Embryonic facial prominence (tissue), 1 donor: ENCODE data around the gene MARCHF2.
A peak's percentile ranks its signal among the peaks of the same experiment; 100 is the strongest.

Experiments used
- DNase-seq: peaks from one replicate; pipeline ENCODE4 v3.0.0-alpha.2; 2016; ENCODE audit errors: extremely low spot score

Gene MARCHF2

DNA sequence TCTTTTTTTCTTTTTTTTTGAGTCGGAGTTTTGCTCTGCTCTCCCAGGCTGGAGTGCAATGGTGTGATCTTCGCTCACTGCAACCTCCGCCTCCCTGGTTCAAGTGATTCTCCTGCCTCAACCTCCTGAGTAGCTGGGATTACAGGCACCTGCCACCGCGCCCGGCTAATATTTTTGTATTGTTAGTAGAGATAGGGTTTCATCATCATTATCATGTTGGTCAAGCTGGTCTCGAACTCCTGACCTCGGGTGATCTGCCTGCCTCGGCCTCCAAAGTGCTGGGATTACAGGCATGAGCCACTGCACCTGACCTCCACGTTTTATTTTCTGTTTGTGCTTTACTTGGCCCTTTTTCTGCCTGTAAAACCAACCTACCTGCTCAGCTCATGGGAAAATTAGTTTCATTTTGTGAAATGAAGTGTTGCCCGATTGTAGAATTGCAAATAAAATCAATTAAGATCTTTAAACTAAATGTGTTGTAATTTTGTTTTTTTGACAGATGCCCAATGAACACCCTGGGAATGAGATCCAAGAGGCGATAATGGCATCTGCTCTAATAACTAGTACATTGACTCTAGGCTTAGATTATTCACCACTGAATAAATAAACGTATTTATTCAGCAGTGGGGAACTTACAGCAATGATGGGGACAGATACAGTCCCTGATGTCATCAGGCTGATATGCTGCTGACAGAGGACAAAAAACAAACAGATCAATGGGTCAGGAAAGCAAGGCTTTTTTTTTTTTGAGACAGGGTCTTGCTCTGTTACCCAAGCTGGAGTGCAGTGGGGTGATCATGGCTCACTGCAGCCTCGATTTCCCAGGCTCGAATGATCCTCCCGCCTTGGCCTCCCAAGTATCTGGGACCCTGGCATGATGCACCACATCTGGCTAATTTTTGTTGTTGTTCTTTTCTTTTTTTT lies 25.2 kb upstream of the MARCHF2 start:
- no peak for DNase-seq

DNA sequence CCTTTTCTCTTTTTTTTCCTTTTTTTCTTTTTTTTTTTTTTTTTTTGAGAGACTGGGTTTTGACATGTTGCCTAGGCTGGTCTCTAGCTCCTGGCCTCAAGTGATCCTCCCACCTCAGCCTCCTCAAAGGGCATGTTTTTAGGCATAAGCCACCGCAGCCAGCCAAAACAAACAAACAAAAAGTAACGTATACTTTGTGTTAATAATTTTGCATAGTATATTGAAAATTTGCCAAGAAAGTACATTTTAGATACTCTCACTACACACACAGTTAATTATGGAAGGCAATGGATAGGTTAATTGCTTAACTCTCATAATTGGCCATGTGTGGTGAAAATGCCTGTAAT lies 24.5 kb upstream of the MARCHF2 start:
- DNase-seq = no peak

DNA sequence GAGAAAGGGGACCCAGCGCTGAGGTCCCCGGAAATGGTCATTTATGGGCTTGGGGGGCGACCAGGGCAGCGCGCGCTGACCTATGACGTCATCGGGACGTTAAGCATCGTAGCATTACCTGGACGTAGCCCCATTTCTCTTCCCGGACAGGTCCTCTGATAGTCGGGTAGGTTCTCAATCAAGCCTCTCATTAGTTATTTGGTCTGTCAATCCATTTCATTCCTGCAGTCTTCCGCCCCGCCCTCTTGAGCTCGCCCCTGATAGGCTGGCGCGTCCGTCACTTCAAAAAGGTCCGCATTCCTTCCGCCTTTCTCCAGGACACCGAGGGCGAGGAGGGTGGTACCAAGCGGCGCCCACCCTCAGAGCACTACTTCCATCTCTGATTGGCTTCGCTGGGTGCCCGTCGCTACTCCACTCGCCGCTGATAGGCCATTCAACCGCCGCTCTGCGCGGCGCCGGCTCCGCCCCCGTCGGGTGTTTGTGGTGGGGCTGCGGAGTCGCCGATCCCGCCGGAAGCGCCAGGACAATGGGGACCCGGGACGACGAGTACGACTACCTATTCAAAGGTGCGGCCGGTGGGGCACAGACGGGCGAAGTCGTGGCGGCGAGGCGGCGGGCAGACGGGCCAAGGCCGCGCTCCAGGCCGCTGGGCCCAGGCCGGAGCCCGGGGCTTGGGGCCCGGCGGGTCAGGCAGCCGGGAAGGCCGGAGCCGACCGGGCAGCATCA lies 23.1 kb upstream of the MARCHF2 start, which contains the start of gene RAB11B:
Gene RAB11B (plus strand): TSS at position 470 of the 726 bp plus-strand sequence. CDS start 57 bp downstream, at position 527.
- peak; percentile 100 for DNase-seq

DNA sequence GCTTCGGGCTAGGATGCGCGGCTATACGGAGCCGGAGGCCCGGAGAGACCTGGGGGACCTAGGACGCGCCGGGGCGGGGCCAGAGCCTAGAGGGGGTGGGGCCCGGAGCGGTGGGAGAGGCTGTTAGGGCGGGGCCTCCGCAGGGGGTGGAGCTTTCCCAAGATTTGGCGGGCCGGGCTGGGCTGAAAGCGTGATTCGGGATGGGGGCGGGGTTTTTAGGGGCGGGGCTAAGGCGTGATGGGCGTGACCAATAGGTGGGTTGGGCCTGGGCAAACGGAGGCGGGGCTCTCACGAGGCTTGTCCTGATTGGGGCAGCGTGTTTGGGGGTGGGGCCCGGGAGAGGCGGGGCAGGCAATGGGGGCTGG lies 22.5 kb upstream of the MARCHF2 start:
- DNase-seq = peak; percentile 84

DNA sequence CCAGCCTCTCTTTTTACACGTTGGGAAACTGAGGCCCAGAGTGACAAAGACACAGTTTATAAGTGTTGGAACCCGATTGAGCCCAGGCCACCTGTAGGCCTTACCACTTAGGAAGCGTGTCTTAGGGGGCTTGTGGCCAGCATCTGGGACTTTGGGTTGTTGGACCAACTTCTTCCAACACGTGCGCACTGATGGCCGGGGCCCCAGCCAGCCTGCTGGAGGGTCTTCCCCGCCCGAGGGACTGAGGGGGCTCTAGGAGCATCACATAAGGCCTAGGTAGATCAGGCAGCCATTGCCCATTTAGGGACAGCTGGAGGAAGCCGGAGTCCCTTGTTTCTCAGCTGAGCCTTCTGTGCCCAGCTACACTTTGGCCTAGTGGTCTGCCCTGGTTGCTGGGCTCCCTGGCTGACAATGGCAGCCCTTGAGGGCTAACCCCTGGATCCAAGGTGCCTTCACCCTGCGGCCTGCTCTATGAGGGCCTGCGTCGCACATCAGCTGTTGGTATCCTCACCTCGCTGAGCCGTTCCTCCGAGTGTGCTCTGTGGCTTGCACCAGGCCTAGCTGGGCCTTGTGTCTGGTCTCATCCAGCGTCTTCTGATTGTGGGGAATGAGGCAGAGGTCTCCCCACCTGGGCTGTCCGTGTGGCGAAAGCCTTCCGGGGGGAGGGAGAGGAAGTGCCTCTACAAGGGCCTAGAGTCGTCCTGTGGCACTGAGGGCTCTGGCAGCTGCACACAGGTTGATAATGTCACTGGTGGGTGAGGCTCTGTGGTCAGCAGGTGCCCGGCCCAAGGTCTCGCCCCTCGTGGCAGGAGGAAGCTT lies 21.7 kb upstream of the MARCHF2 start:
- DNase-seq = no peak

DNA sequence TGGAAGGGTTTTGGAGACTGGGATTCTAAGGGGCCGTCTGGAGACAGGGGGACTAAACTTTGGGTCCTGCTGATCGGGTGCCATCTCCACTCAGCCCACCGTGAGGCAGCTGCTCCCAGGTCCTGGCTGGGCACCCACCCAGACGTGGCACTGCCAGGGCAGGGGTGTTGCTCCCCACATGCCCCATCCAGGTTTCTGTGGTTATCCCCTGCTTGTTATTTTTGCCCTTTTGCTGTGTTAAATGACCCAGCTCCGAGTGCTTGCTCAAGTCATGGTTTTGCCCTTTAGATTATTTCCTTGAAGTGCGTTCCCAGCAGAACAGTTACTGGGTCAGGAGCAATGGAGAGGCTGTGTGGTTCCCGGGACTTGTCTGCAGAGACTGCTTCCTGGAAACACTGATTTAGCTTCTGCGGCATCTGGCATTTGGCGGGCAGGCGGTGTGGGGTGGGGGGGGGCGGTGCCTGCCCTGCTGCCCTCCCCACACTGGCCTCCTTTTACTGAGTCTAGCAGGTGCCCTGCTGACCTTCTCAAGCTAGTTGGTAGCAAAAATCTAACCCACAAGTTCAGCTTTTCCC lies 21.0 kb upstream of the MARCHF2 start:
- DNase-seq = no peak

DNA sequence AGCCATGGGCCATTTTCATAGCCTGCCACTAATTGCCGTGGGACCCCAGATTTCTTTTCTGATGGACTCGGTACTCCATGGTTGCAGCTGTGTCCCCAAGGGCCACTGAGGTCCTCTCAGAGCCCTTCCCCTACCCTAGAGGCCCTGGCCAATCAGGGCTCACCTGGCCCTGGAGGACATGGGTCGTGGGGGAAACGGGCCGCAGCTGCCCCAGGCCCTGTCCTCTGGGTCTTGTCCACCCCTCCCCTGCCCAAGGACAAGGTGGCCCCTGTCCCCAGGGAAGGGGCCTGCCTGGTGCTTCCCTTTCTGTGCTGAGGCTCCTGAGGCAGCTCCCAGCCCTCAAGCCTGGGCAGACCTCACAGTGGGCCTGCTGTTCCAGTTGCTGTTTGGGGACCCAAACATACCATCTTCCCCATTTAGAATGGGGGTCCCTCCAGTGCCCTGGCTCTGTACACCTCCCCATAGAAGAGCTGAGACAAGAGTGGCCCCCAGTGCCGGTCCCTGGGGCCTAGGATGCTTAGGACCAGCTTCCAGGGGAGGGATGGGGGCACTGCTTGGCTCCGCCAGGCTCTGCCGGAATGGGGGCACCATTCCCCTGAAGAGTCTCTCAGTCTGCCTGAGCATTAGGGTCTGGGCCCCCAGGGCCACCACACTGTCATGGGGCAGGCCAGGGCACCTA lies 19.8 kb upstream of the MARCHF2 start:
- no peak for DNase-seq

DNA sequence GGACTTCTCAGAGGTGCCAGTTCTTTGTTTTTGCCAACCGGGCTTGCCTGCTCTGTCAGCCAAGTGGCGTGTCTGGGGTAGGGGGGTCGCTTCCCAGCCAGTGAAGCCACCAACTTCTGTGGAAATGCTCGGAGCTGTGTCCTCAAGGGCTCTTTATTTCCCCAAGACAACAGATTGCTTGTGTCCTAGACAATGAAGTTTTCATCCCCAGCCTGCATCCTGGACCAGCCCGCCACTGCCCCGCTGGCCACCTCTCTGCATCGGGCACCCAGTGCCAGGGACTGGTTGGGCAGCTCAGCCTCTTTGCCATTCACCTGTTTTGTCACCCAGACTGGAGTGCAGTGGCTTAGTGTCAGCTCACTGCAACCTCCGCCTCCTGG lies 19.2 kb upstream of the MARCHF2 start:
- DNase-seq = no peak

DNA sequence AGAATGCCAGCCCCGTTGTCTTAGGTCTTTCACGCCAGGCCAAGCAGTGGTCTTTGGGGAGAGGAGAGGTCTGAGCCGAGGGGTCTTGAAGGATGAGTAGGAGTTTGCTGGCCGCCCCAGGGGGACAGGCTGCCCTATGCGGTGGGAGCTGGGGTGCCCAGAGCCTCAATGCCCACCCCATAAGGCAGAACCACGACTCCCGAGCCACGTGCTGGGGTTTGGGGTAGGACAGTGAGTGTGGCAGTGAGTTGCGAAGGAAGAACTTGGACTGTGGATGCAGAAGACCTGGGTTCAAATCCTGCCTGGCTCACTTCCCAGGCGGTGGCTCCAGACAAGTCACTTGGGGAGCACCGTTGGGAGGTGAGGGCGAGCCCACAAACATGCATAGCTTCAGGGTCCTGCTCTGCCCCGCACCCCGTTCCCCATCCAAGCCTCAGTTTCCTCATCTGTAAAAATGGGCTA lies 17.5 kb upstream of the MARCHF2 start:
- no peak for DNase-seq

DNA sequence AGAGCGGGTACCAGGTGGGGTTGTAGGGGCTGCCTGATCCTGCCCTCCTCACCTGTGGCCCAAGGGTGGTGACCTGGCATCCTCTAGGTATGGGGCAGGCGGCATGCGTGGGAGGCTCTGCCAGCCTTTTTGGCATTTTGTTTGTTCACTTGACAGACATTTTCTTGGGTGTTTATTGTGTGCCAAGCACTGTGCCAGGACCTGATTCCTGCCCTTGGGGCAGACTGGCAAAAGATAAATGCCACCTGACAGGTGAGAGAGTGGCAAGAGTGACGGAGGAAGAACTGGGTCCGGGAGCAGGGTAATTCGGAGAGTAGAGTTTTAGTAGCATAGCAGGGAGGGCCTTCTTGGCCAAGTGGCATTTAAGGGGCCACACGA lies 16.9 kb upstream of the MARCHF2 start:
- DNase-seq = no peak

DNA sequence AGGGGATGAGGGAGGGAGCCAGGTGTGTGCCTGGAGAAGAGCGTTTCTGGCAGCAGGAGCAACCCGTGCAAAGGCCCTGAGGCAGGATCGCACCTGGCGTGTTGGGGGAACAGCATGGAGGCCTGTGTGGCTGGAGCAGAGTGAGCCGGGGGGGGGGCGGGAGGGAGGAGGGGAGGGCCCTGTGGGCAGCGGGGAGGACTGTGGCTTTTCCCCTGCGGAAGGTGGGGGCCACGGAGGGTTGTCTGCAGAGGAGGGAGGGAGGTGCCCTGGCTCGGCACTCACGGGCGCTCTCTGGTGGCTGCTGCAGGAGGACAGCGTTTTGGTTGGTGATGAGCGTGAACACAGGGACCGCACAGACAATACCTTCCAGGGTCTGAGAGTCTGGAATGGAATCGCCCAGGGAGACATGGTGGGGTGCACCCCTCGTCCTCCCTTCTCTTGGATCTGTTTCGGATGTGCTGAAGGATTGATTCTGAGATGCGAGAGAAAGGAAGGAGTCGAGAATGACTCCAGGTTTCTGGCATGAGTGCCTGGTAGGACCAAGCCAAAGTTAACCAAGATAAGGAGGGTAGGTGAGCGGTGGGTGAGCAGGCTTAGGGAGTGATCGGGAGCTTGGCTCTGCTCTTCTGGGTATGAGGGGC lies 16.4 kb upstream of the MARCHF2 start:
- DNase-seq = no peak

DNA sequence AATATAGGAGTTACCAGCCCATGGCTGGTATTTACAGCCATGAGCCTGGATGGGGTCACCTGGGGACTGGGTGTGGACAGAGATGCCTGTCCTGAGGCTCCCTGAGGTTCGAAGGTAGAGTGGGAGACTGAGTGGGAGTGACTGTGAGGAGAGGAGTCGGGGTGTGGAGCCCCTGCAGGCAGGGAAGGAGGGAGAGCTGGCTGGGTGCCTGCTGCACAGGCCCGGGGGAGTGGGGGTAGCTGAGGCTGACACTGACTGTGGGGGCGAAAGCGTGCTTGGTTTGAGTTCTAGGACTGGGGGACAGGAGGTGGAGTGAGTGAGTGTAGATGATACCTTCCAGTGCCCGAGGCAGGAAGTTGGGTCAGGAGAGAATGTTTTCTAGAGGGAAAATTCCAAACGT lies 15.8 kb upstream of the MARCHF2 start:
- DNase-seq = no peak

DNA sequence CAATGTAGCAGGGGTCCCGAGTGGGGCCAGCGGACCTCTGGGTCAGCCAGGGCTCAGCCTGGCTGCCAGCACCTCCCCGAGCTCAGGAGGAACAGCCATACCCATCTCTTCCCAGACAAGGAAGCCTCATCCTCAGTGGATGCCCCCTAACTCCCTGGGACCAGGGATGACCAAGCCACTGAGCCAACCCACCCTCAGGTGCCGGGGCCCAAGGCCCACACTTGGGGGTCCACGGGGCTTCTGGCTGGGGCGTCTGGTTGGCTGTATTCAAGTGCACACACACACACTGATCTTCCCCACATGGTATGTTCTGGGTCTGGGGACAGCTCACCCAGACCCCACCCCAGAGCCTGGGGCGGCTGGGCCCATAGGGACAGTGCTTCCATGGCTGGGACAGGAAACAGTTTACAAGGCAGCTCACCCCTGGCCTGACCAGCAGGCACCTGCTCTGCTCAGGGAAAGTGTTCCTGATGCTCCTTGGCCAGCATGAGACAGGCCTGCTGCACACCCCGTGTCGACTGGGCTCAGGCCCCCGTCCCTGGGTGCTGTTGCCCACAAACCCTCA lies 15.3 kb upstream of the MARCHF2 start:
- DNase-seq = no peak

DNA sequence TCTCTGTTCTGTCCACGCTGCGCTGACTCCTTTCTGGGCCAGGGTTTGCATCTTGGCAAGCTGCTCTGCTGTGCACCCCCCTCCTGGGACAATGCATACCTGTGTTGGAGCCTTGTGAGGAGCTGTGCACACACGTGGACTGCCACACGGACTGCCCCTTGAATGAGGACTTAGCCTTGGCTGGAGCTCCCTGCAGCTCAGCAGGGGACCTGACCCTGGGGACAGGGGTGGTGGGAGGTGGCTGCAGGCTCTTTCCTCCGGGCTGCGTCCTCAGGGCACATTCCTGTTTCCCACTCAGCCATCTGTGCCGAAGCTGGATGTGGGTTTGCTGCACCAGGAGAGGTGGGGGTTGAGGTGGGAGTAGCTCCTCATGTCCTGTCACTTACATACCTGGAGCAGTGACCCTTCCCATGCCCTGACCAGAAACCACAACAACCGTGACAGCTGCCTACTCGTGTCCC lies 14.8 kb upstream of the MARCHF2 start:
- DNase-seq = no peak

DNA sequence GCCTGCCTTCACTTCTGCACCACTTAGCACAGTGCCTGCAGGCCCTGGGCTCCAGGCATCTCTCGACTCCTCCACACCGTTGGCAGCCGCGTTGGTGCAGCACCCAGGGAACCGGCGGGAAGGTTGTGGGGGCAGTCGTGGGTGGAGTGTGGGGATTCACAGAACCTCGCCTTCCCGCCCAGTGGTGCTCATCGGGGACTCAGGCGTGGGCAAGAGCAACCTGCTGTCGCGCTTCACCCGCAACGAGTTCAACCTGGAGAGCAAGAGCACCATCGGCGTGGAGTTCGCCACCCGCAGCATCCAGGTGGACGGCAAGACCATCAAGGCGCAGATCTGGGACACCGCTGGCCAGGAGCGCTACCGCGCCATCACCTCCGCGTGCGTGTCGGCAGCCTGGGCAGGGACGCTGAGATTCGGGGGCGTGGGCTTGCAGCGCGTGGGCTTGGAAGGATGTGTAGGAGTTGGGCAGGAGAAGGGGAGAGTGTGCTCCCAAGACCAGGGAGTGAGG lies 13.4 kb upstream of the MARCHF2 start:
- no peak for DNase-seq

DNA sequence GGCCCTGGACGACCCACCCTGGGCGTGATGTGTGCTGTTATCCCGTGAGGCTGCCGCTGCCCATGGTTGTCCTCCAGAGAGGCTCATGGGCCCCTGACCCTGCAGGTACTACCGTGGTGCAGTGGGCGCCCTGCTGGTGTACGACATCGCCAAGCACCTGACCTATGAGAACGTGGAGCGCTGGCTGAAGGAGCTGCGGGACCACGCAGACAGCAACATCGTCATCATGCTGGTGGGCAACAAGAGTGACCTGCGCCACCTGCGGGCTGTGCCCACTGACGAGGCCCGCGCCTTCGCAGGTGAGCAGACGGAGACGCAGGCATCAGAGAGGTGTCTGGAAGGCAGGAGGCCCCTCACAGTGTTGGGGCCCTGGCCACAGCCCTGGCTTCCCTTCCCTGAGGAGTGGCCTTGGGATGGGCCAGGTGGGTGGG lies 11.1 kb upstream of the MARCHF2 start:
- DNase-seq = no peak

DNA sequence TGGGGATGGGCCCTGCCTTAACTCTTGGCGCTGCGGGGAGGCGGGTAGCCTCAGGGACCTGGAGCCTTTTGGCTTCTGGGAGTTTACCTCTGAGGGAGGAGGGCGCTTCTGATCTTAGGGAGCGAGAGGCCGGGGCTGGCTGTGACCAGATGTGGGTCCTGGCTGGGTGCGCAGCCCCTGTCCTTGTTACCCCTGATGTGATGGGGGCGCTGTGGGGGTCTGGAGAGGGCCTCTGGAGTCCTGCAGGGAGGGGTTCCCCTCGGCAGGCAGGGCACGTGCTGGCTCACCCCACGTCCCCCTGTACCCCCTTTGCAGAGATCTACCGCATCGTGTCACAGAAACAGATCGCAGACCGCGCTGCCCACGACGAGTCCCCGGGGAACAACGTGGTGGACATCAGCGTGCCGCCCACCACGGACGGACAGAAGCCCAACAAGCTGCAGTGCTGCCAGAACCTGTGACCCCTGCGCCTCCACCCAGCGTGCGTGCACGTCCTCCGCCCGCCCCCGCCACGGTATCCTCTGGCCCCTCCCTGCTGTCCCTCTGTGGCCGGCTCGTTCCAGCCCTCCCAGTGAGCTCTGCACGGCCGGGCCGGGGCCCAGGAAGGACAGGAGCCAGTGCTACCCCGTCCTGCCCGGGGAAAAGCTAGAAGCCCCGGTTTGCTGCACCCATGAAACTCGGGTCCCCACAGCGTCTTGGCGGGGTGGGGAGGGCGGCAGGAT lies 9.8 kb upstream of the MARCHF2 start:
- no peak for DNase-seq

DNA sequence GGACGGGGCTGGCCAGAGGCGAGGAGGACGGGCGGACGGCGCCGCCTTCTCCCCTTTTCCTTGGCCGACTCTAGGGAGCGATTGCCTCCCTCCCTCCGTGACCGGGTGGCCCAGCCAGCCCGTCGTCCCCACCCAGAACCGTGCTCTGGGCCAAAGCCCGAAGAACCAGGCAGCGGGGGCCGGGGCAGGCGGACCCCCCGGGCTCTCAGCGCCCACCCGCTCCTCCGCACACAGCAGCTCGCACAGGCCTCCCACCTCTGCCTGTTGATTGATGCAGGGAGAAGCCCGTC lies 9.3 kb upstream of the MARCHF2 start:
- no peak for DNase-seq

DNA sequence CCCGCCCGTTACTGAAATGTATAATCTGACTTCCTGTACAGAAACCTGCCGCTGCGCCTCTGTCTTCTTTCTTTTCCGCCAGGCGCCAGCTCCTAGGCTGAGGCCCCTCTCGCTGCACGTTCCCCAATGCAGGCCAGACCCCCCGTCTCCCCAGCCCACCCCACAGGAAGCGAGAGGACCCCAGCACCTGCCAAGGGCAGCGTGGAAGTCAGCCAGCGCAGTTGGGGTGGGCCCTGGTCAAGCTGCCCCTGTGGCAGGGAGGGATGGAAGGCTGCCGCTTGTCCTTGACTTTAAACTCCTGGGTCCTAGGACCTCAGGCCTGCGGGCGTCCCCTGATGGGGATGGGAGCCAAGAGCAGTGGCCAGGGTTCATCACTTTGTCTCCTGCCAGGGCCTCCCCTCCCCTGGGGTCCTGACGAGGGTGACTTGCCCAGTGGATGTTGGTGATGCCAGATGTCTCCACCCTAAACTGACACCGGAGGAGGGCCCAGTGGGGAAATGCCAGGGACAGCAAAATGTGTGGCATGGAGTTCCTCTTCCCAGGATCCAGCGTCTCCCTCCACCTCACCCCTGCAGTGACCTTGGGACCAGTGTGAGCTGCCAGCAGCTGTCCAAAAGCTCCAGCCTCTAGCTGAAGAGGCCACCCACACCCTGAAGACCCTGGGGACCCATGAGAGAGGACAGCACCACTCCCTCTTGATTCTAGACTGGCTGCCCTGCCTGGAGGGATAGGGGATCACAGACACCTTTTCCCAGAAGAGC lies 8.5 kb upstream of the MARCHF2 start:
- DNase-seq = no peak
